Skeletal muscle cell (primary cell): ENCODE results near the gene SEL1L.

ENCODE experiments used
- DNase-seq: peaks from one replicate; pipeline ENCODE4 v3.0.0-alpha.2; 2010; ENCODE audit warnings: low read depth
- H3K4me3 ChIP-seq: 2 replicates; pipeline ENCODE4 v1.5.1; 2011; ENCODE audit warnings: low read depth, mild to moderate bottlenecking, control low read depth, low read length, moderate library complexity

SEL1L gene

DNA sequence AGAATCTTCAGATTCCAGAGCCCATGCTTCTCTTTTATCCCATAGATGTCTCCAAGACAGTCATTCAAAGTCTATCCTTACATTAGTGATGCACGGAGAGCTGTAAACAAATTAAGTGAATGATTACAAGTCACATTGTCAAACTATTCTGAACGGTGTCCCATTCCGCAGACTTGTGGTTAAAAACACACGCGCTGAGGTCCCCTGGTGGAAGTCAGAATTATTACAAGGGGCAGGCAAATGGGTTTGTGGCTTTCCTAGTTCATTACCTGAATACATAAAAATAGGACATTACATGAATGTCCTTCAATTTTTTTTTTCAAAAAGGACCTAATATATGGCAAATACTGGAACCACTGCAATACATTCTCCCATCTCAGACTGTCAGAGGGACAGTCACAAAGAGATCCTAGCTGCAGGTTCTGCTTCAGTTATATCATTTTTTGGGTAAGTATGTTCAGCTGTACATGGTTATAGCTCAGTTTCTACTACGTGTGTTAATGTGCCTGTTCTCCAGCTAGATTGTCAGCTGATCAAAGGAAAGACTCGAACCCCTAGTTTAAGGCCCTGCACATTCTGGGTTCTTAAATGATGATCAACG, 80.4 kb downstream of the SEL1L start:
- DNase-seq: no peak
- H3K4me3 ChIP-seq: no peak overlapping the region

DNA sequence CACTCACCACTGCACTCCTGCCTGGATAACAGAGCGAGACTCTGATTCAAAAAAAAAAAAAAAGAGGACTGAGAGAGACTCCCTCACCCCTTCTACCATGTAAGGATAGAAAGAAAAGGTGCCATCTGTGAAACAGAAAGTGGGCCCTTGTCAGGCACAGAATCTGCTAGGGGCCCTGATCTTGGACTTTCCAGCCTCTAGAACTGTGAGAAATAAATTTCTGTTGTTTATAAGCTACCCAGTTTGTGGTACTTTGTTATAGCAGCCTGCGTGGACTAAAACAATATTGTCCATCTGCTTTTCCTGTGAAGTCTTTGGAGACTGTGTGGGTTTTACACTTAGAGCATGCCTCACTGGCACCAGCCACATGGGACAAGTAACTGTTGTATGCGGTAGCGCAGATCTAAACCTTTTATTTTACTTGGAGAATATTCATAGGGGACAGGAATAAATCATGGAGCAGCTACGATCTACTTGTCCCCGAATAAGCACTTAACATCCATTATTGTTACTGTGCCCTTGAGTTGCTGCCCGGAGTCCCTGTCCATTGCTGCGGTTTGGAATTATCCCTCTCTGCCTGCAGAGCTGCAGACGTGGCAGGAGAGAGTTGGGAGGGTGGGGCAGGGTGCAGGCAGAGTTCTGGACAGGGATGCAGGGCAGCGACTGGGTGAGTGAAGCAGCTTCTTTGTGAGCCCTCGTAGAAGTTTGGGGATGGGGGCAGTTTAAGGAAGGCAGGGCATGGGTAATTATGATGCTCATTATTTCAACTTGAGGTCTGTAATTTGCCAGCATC, 81.1 kb downstream of the SEL1L start:
- no peak overlapping the region for H3K4me3 ChIP-seq
- DNase-seq: no peak

DNA sequence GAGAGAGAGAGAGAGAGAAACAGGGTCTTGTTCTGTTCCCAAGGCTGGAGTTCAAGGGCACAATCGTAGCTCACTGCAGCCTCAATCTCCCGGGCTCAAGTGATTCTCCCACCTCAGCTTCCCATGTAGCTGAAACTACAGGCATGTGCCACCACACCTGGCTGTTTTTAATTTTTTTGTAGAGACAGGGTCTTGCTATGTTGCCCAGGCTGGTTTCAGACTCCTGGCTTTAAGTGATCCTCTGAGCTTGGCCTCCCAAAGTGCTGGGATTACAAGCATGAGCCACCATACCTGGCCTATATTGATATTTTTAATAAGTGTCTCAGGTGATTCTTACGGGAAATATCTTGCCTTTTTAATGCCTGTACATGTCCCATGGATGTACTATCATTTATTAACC, 82.7 kb downstream of the SEL1L start:
- DNase-seq: no peak
- H3K4me3 ChIP-seq: no peak overlapping the region

DNA sequence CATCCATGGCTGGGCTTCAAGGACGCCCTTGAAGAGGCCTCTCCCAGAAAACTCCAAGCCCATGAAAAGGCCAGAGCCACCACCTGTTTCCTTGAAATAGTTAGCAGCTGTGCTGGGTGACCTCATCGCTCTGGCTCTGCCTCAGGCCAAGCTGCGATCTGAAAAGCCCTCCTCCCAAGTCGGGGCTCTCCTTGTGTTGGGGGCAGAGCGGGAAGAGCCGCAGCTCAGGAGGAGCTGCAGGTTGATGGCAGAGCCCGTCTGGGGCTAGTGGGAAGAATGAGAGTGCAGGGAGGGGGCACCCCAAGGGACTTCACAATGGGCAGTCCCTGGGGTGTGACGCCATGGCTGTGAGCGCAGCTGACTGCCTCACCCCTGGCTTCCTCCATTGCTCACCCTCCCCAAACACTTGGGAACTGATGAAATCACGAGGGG, 83.5 kb downstream of the SEL1L start:
- H3K4me3 ChIP-seq: no peak overlapping the region
- peak; percentile 16 for DNase-seq

DNA sequence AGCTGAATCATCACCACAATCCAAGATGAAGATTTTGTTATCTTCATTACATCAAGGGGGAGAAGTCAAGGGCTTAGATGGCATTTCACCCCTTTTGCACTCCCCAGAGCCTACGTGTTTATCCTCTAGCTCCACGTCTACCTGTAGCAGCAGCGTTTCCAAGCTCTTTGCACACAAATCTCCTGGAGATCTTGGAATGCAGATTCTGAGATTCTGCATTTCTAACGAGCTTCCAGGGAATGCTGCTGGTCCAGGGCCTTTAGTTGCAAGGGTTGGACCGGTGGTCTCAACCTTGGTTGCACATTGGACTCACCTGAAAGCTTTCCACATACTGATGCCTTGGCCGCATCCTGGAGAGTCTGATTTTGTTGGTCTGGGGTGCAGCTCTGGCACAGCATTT, 84.1 kb downstream of the SEL1L start:
- H3K4me3 ChIP-seq: no peak overlapping the region
- DNase-seq: no peak

DNA sequence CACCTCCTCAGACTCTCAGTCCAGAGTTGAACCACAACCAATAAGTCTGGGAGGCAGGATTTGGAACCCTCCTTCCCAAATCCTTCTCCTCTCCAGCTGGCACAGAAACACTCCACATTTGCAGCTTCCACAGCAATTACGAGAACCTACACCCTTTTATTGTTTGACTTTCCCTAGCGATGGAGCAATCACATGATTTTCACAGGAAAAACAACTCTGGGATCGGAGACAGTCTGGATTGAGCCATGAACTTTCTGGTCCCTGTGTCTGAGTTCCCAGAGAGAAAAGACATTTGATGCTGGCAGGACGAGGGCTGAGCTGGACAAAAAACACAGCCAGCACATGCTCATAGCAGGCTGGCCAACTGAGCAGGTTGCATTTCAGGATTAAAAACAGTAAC, 84.5 kb downstream of the SEL1L start:
- H3K4me3 ChIP-seq: no peak overlapping the region
- DNase-seq: no peak

DNA sequence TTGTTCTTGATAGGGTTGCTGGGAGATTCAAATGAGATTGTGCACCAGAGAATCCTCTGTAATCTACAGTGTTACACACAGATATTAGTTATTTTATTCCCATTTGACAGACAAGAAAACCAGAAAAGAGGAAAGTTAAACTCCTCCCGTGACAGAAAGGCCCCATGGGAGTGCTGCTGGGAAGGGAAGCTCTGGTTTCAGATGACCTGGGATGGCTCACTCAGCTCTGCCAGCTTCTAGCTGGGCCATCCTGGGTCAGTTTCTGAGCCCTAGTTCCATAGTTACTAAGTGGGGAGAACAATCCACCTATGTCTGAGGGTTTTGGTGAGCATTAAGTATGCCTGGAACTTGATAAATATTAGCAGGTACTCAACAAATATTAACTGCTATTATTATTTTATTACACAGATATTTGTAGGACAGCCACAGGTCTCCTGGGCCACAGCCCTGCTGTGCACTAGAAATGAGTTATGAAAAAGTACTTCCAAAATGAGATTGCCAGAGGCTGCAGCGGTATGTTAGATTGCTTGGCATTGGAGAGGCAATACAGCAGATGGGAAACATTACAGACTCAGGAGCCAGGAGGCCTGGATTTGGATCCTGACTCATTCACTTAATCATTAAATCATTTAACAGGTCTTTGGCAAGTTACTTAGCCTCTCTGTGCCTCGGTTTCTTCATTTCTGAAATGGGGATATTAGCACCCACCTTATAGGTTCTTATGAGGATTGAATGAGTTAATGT, 86.5 kb downstream of the SEL1L start:
- DNase-seq: no peak
- no peak overlapping the region for H3K4me3 ChIP-seq

DNA sequence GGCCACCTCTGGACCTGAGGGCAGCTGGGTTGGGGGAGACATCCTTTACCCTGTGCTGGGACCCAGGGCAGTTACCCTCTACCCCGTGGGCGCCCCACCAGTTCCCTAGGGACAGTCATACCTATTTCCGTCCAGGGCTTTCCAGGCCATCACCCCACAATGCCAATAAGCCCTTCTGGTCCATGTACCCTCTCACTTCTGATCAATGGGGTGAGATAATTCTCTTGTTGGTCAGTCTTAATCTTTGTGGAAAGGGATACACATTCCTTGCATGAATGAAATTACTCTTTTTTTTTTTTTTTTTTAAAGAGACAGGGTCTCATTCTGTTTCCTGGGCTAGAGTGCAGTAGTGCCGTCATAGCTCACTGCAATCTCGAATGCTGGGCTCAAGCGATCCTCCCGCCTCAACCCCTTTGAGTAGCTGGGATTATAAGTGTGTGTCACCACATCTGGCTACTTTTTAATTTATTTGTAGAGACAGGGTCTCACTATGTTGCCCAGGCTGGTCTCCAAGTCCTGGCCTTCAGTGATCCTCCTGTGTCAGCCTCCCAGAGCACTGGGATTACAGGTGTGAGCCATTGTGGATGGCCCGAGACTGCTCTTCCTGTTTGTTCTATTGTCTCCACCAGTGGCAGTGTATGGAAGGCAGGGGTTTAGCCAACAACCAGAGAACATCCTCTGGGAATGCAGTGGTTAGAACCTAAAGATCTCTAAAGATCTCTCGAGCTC, 87.2 kb downstream of the SEL1L start:
- no peak for DNase-seq

DNA sequence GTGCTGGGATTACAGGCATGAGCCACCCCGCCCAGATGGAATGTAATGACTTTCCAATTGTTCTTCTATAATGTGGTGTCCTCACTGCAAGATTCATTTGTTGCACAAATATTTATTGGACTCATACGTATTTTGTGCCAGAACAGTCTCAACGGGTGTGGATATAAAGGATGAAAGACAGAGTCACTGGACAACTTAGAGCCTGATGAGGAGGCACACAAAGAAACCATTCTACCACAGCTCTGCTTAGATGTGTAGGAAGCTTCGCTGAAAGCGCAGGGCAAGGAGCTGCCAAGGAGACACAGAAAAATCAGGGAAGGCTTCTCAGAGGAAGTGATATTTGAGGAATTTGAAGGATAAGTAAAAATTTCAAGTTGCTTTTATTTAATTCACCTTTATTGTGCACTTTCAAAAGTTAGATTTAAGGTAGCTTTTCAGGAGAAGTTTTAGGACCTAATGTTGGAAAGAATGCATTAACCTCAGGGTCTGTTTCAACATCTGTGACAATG, 92.0 kb downstream of the SEL1L start:
- no peak overlapping the region for H3K4me3 ChIP-seq
- DNase-seq: no peak

More for the DNA sequence above, 87.2 kb downstream of the SEL1L start:
- H3K4me3 ChIP-seq: no peak overlapping the region

DNA sequence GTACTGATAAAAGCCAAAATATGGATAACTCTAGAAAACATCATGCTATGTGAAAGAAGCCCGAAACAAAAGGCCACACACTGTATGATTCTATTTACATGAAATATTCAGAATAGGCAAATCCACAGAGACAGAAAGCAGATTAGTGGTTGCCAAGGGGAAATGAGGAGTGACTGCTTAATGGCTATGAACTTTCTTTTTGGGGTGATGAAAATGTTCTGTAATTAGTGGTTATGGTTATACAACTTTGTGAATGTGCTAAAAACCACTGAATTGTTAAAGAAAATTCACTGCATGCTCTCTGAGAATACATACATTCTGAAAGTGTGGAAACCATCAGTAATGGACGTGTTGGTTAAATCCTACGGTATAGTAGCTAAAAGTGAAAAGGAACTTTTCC, 93.6 kb downstream of the SEL1L start:
- DNase-seq: no peak
- H3K4me3 ChIP-seq: no peak overlapping the region

DNA sequence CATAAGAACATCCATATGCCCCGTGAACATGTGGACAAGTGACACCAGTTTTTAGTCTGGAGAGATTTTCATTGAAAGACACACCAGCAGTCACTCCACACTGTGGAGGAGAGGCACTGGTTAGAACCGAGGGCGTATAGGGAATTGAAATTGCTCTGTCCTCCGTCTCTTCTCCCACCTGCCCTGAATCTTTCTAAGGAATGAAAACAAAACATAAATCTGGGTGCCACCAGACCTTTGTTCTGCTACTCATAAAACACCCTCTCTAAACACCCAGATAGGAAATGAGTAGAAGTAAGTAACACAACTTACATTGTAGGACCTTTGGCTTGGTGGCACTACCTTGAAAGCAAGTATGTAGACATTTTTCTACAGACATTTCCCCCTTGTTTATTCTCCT, 96.4 kb downstream of the SEL1L start:
- no peak for DNase-seq
- H3K4me3 ChIP-seq: no peak overlapping the region

DNA sequence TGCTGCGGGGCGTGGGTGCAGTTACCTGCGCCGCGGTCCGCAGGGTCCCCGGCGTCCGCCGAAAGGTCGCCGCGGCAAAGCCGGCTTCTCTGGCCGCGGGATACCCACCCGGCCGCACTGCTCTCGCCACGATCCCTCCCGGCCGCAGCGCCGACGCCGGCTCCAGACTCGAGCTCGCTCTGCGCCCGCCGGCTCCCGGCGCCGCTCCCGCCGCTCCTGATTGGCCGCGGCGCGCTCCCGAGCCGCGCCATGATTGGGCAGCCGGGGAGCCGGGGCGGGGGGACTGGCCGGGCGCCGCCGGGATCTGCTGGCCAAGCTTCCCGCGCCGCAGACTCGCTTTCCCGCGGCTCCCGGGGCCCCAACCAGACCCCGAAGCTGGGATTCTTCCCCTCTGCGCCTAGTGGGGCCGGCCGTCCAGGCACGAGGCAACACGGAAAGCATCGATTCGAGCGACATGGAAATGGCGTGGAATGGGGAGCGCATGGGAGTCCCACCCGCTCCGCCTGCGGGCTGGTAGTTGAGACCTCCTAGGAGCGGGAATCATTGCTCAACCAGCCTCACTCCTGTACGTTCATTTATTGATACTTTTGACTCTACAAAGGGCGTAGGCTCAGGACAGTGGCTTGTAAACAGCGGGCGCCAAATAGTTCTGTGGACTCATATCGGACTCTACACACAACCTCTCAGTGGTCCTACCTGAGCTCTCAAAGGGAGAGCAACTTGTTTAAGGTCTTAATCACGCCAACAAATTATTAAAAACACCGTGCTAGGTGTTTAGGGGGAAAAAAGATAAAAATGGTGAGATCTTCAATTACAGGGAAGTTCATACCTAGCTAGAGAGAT, 97.1 kb downstream of the SEL1L start:
- peak; percentile 10 for DNase-seq
- H3K4me3 ChIP-seq: peak overlapping the region; percentile 49

DNA sequence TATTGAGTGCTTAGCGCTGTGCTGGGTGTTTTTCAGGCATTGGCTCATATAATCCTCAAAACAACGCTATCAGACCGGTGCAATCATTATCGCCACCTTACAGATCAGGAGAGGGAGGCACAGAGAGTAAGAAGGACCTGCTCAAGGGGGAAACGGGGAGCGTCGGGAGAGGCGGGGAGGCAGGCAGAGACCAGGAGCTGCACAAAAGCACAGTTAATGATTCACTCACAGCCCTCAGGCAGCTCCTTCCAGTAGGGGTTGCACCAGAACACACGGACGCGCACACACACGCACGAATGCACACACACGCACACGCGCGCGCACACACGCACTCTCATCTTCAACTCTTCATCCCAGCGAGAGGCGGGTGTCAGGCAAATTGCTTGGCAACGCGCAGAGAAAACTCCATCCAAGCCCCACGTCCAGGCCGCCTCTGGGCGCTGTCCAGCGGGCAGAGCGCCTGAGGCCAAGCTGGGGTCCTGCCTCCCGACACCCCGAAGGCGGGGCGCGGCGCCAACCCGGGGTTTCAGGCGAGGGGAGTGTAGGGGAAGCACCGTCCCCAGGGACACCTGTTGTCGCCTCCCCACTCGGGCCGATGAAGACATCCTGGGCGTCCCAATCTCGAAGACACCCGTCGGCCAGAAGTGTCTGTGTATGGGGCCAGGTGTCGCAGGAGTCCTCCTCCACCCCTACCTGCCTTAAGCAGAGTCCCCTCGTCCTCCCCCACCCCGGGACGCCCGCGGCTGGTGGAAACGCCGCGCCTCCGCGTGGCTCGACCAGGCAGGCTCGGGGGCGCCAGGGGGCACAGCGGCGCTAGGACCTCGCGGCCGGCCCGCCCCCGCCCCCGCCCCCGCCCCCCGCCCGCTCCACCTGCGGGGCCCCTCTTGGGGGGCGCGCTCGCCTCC, 98.0 kb downstream of the SEL1L start:
- H3K4me3 ChIP-seq: peak overlapping the region; percentile 49
- no peak for DNase-seq

DNA sequence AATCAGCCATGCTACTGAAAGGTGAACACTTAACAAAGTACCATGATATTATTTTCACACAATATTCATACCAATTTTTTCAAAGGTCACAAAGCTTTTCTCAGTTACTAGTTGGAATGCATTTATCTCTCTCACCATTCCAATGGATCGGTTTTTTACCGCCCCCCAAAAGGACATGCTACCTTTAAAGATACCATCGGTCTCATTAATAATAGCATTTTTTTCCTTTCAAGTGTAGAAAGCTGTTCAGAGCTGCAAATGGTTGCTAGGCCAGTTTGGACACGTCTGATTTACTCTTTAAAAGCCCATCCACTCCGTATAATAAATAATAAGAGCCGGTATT, 98.6 kb downstream of the SEL1L start:
- H3K4me3 ChIP-seq: no peak overlapping the region
- no peak for DNase-seq

DNA sequence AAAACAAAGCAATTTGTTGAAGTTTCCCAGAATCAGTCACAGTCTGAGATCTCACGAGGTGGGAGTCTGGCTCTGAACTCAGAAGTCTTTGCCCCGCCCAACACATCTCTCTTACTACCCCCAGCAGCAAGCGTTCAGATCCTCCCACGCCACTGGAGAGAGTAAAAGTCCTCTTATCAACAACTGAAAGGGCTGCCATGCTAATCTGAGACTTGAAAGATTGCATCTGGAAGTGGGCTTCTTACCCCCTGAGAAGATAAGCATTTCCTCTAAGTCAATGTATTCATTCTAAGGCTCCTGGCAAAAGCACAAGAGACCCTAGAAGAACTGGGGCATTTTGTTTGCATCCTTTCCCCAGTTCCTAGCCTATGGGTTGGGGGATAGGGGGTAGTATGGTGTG, 99.4 kb downstream of the SEL1L start:
- no peak for DNase-seq
- no peak overlapping the region for H3K4me3 ChIP-seq

DNA sequence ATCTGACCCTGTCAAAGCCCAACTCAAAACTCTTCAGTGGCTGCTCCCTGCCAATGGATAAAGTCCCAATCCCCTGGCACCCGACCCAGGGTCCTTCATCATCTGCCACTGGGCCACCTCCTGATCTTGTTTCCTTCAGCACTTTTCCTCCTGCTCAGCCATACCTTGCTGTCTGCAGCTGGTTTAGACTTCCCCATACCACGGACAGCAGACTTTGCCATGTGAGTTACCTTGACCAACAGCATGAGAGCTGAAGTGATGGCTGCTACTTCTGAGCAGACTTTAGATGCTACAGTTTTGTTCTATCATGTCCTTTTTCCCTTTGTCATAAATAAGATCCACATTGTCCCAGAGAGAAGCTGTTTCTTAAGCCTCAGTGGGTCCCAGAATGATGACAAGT, 100.3 kb downstream of the SEL1L start:
- H3K4me3 ChIP-seq: no peak overlapping the region
- no peak for DNase-seq

DNA sequence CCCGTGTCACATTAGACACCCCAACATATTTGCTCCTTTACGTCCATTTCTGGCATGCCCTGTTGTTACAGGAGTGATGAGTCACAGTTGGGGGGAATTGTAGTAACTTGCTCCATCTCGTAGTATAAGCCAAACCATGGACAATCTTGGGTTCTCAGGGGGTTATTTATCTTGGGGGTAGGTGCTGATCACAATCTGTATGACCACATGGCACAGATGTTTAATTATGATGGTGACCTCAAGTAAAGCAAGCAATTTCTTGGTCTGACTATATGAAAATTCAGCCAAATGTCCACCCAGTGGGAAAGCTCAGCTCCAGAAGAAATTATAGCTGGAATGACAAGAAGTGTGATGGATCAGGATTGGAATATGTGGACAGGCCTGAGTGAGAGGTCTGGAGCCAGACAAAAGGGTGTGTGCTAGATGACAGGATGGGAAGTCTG, 101.4 kb downstream of the SEL1L start:
- DNase-seq: no peak
- no peak overlapping the region for H3K4me3 ChIP-seq

DNA sequence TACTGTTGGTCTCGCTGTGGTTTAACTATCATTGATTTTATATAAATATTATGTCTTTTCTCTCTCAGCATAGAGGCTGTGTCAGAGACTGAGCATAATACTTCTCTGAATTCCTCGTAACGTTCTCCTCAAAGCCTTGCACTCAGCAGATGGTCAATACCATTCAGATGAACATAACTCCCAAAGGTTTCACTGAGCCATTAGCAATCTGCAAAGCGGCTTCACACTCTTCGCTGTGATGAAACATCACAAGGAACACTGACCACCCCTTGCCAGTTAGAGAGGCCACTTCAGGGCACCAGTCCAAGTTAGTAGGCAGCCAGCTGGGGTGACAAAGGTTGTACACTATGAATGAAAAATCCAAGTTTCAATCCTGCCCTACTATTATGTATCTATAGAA, 103.4 kb downstream of the SEL1L start:
- no peak overlapping the region for H3K4me3 ChIP-seq
- DNase-seq: no peak
